ENCODE data around the gene NTHL1. TPM values are rescaled to one million over a fixed set of nuclear protein-coding genes. Genes with fewer than 3 reads are reported as not detected.

Gene NTHL1
- total RNA-seq, 3 donors from 2014 or later = 30.5 to 43.5 (median 34.8) TPM

- peaks cover 16% of the 10 kb centered on the region for H3K36me3 Mint-ChIP-seq (ENCODE audit: insufficient read depth)
- ATAC-seq (no peak), DNase-seq (no peak)
- no peaks in the 10 kb centered on the region for H3K27me3 Mint-ChIP-seq (ENCODE audit: low read depth)
- no peaks in the 10 kb centered on the region for H3K9me3 Mint-ChIP-seq
- no peaks in the 10 kb centered on the region for H3K4me1 Mint-ChIP-seq (ENCODE audit: low read depth)
- no peak overlapping the region for H3K4me3 Mint-ChIP-seq
Measured at GRCh38 chr16:2061526-2061925, 13.9 kb upstream of the NTHL1 start.

- DNase-seq (no peak), ATAC-seq (no peak)
- Mint-ChIP-seq H3K4me3 (no peak overlapping the region), H3K36me3 (ENCODE audit: insufficient read depth) (peaks cover 12% of the 10 kb centered on the region), H3K9me3 (no peaks in the 10 kb centered on the region), H3K27me3 (ENCODE audit: low read depth) (no peaks in the 10 kb centered on the region), H3K4me1 (ENCODE audit: low read depth) (no peaks in the 10 kb centered on the region)
Measured at GRCh38 chr16:2061023-2061422, 13.4 kb upstream of the NTHL1 start.

- Mint-ChIP-seq H3K4me3 (no peak overlapping the region), H3K27me3 (ENCODE audit: low read depth) (no peaks in the 10 kb centered on the region), H3K9me3 (no peaks in the 10 kb centered on the region), H3K36me3 (ENCODE audit: insufficient read depth) (peaks cover 10% of the 10 kb centered on the region), H3K4me1 (ENCODE audit: low read depth) (no peaks in the 10 kb centered on the region)
- DNase-seq = no peak
- no peak for ATAC-seq
Measured at GRCh38 chr16:2060346-2060745, 12.7 kb upstream of the NTHL1 start.

GRCh38 chr16:2058872-2059271, 11.2 kb upstream of the NTHL1 start:
- ATAC-seq = no peak
- no peak for DNase-seq
- Mint-ChIP-seq H3K27me3 (ENCODE audit: low read depth) (no peaks in the 10 kb centered on the region), H3K36me3 (ENCODE audit: insufficient read depth) (peaks cover 10% of the 10 kb centered on the region), H3K9me3 (no peaks in the 10 kb centered on the region), H3K4me3 (no peak overlapping the region), H3K4me1 (ENCODE audit: low read depth) (no peaks in the 10 kb centered on the region)

GRCh38 chr16:2058420-2058819, 10.8 kb upstream of the NTHL1 start:
- peaks cover 6% of the 10 kb centered on the region for H3K36me3 Mint-ChIP-seq (ENCODE audit: insufficient read depth)
- H3K27me3 Mint-ChIP-seq (ENCODE audit: low read depth) = no peaks in the 10 kb centered on the region
- no peak overlapping the region for H3K4me3 Mint-ChIP-seq
- DNase-seq = no peak
- H3K9me3 Mint-ChIP-seq = no peaks in the 10 kb centered on the region
- no peaks in the 10 kb centered on the region for H3K4me1 Mint-ChIP-seq (ENCODE audit: low read depth)
- no peak for ATAC-seq

- ATAC-seq (no peak), DNase-seq (no peak)
- Mint-ChIP-seq H3K9me3 (no peaks in the 10 kb centered on the region), H3K4me3 (no peak overlapping the region), H3K4me1 (ENCODE audit: low read depth) (no peaks in the 10 kb centered on the region), H3K27me3 (ENCODE audit: low read depth) (no peaks in the 10 kb centered on the region), H3K36me3 (ENCODE audit: insufficient read depth) (peaks cover 5% of the 10 kb centered on the region)
Measured at GRCh38 chr16:2057438-2057837, 9.8 kb upstream of the NTHL1 start.

- Mint-ChIP-seq H3K36me3 (ENCODE audit: insufficient read depth) (peaks cover 5% of the 10 kb centered on the region), H3K4me3 (no peak overlapping the region), H3K4me1 (ENCODE audit: low read depth) (no peaks in the 10 kb centered on the region), H3K9me3 (no peaks in the 10 kb centered on the region), H3K27me3 (ENCODE audit: low read depth) (no peaks in the 10 kb centered on the region)
- ATAC-seq = no peak
- no peak for DNase-seq
Measured at GRCh38 chr16:2056681-2057407, 9.2 kb upstream of the NTHL1 start.

GRCh38 chr16:2056077-2056476, 8.4 kb upstream of the NTHL1 start:
- no peak for ATAC-seq
- Mint-ChIP-seq H3K4me3 (no peak overlapping the region), H3K27me3 (ENCODE audit: low read depth) (no peaks in the 10 kb centered on the region), H3K4me1 (ENCODE audit: low read depth) (no peaks in the 10 kb centered on the region), H3K9me3 (no peaks in the 10 kb centered on the region), H3K36me3 (ENCODE audit: insufficient read depth) (peaks cover 5% of the 10 kb centered on the region)
- no peak for DNase-seq

GRCh38 chr16:2054543-2055245, 7.1 kb upstream of the NTHL1 start:
- H3K4me3 Mint-ChIP-seq = no peak overlapping the region
- ATAC-seq (no peak), DNase-seq (no peak)
- no peaks in the 10 kb centered on the region for H3K4me1 Mint-ChIP-seq (ENCODE audit: low read depth)
- H3K9me3 Mint-ChIP-seq = no peaks in the 10 kb centered on the region
- H3K36me3 Mint-ChIP-seq (ENCODE audit: insufficient read depth) = peaks cover 5% of the 10 kb centered on the region
- no peaks in the 10 kb centered on the region for H3K27me3 Mint-ChIP-seq (ENCODE audit: low read depth)

GRCh38 chr16:2053897-2054296, 6.3 kb upstream of the NTHL1 start:
- H3K36me3 Mint-ChIP-seq (ENCODE audit: insufficient read depth) = peaks cover 5% of the 10 kb centered on the region
- no peak for ATAC-seq

GRCh38 chr16:2053211-2053610, 5.6 kb upstream of the NTHL1 start:
- Mint-ChIP-seq H3K9me3 (no peaks in the 10 kb centered on the region), H3K4me3 (no peak overlapping the region), H3K36me3 (ENCODE audit: insufficient read depth) (peaks cover 3% of the 10 kb centered on the region), H3K4me1 (ENCODE audit: low read depth) (peaks cover 7% of the 10 kb centered on the region), H3K27me3 (ENCODE audit: low read depth) (no peaks in the 10 kb centered on the region)
- ATAC-seq (no peak), DNase-seq (no peak)

More at GRCh38 chr16:2053897-2054296, 6.3 kb upstream of the NTHL1 start:
- Mint-ChIP-seq H3K27me3 (ENCODE audit: low read depth) (no peaks in the 10 kb centered on the region), H3K4me3 (no peak overlapping the region), H3K9me3 (no peaks in the 10 kb centered on the region), H3K4me1 (ENCODE audit: low read depth) (no peaks in the 10 kb centered on the region)
- no peak for DNase-seq

- H3K4me3 Mint-ChIP-seq = peak overlapping the region; percentile 91
- H3K27me3 Mint-ChIP-seq (ENCODE audit: low read depth) = no peaks in the 10 kb centered on the region
- peak in 1 of 2 donors; percentile 32 for ATAC-seq
- no peaks in the 10 kb centered on the region for H3K9me3 Mint-ChIP-seq
- no peak for DNase-seq
- peaks cover 2% of the 10 kb centered on the region for H3K36me3 Mint-ChIP-seq (ENCODE audit: insufficient read depth)
- H3K4me1 Mint-ChIP-seq (ENCODE audit: low read depth) = peaks cover 16% of the 10 kb centered on the region
Measured at GRCh38 chr16:2048116-2048543, 496 bp upstream of the NTHL1 start.

GRCh38 chr16:2046893-2047329, 723 bp downstream of the NTHL1 start:
- no peak for ATAC-seq
- H3K9me3 Mint-ChIP-seq = no peaks in the 10 kb centered on the region
- H3K4me3 Mint-ChIP-seq = peak overlapping the region; percentile 91
- peaks cover 2% of the 10 kb centered on the region for H3K36me3 Mint-ChIP-seq (ENCODE audit: insufficient read depth)
- no peak for DNase-seq
- peaks cover 16% of the 10 kb centered on the region for H3K4me1 Mint-ChIP-seq (ENCODE audit: low read depth)
- no peaks in the 10 kb centered on the region for H3K27me3 Mint-ChIP-seq (ENCODE audit: low read depth)

GRCh38 chr16:2045965-2046892, 1.4 kb downstream of the NTHL1 start:
- peaks cover 2% of the 10 kb centered on the region for H3K36me3 Mint-ChIP-seq (ENCODE audit: insufficient read depth)
- H3K9me3 Mint-ChIP-seq = no peaks in the 10 kb centered on the region
- ATAC-seq (no peak), DNase-seq (no peak)
- H3K27me3 Mint-ChIP-seq (ENCODE audit: low read depth) = no peaks in the 10 kb centered on the region
- peak overlapping the region; percentile 91 for H3K4me3 Mint-ChIP-seq
- H3K4me1 Mint-ChIP-seq (ENCODE audit: low read depth) = peaks cover 16% of the 10 kb centered on the region
